IMR-90 (cell line): ENCODE measurements around the gene BCL2. TPM values are rescaled to one million over a fixed set of nuclear protein-coding genes. Genes with fewer than 3 reads are reported as not detected.

Experiments used
- ATAC-seq: fragments of 200-7000 bp; cut with Tn5 transposase; 2 replicates; pipeline ENCODE4 v1.9.1; 2020; ENCODE audit warnings: low read depth, mild to moderate bottlenecking, moderate library complexity
- BruUV-seq: library from RNA; stranded (reverse); fragments of 400-500 nt; replicated peaks from 2 replicates; lab custom pipeline; 2021; lab: Mats Ljungman, UMichigan
- CTCF ChIA-PET: fragments of 300-600 bp; formaldehyde crosslinking; extraction: SDS; loops from one replicate; lab custom pipeline; 2021; ENCODE audit warnings: antibody characterized with exemption; lab: Yijun Ruan, JAX
- POLR2A ChIA-PET: fragments of 300-600 bp; sonication (Branson Sonifier 250); formaldehyde crosslinking; loops from one replicate; lab custom pipeline; 2022; ENCODE audit warnings: antibody characterized with exemption; ENCODE audit not compliant: unreplicated experiment; lab: Charles Lee
- DNase-seq: peaks from one replicate; pipeline ENCODE4 v3.0.0; 2013
- H2AFZ ChIP-seq: replicated peaks from 2 replicates; pipeline ENCODE3; 2013; ENCODE audit warnings: low read length, mild to moderate bottlenecking; ENCODE audit not compliant: poor library complexity
- H2AK5ac ChIP-seq: 2 replicates; pipeline ENCODE4 v1.6.1; 2013; ENCODE audit warnings: low read depth, low read length, inconsistent platforms
- H2AK9ac ChIP-seq: replicated peaks from 2 replicates; pipeline ENCODE3; 2013; ENCODE audit warnings: mild to moderate bottlenecking, low read depth, low read length, moderate library complexity; ENCODE audit not compliant: poor library complexity
- H2BK120ac ChIP-seq: 2 replicates; pipeline ENCODE4 v1.6.1; 2013; ENCODE audit warnings: low read depth, low read length, inconsistent platforms
- H2BK15ac ChIP-seq: 3 replicates; pipeline ENCODE4 v1.6.1; 2013; ENCODE audit warnings: low read depth, low read length, inconsistent platforms
- H2BK20ac ChIP-seq: 2 replicates; pipeline ENCODE4 v1.6.1; 2013; ENCODE audit warnings: low read depth, mild to moderate bottlenecking, inconsistent platforms, low read length, moderate library complexity
- H2BK5ac ChIP-seq: 2 replicates; pipeline ENCODE4 v1.6.1; 2013; ENCODE audit warnings: mild to moderate bottlenecking, low read depth, low read length, inconsistent platforms; ENCODE audit not compliant: poor library complexity, severe bottlenecking
- H3K14ac ChIP-seq: replicated peaks from 2 replicates; pipeline ENCODE4 v1.6.1; 2013; ENCODE audit warnings: low read depth, low read length, inconsistent platforms
- H3K18ac ChIP-seq: 2 replicates; pipeline ENCODE4 v1.6.1; 2013; ENCODE audit warnings: low read depth, low read length, control low read depth
- H3K23ac ChIP-seq: 2 replicates; pipeline ENCODE4 v1.6.1; 2013; ENCODE audit warnings: low read depth, low read length, inconsistent platforms
- H3K27ac ChIP-seq: 2 replicates; pipeline ENCODE4 v1.5.1; 2013; ENCODE audit warnings: mild to moderate bottlenecking, control low read depth, low read length; ENCODE audit not compliant: insufficient read depth
- H3K27me3 ChIP-seq: 2 replicates; pipeline ENCODE4 v1.6.1; 2013; ENCODE audit warnings: low read length; ENCODE audit not compliant: control insufficient read depth, insufficient read depth
- H3K36me3 ChIP-seq: 2 replicates; pipeline ENCODE4 v1.6.1; 2013; ENCODE audit warnings: low read length, mixed read lengths; ENCODE audit not compliant: control insufficient read depth, insufficient read depth
- H3K4ac ChIP-seq: 2 replicates; pipeline ENCODE4 v1.6.1; 2013; ENCODE audit warnings: low read depth, low read length, inconsistent platforms
- H3K4me1 ChIP-seq: 2 replicates; pipeline ENCODE4 v1.6.1; 2013; ENCODE audit warnings: low read length, mixed read lengths; ENCODE audit not compliant: control insufficient read depth, insufficient read depth
- H3K4me2 ChIP-seq: 2 replicates; pipeline ENCODE4 v1.6.1; 2013; ENCODE audit warnings: low read depth, mild to moderate bottlenecking, control low read depth, low read length, moderate library complexity
- H3K4me3 ChIP-seq: 2 replicates; pipeline ENCODE4 v1.5.1; 2013; ENCODE audit warnings: low read depth, mild to moderate bottlenecking, control low read depth, low read length, moderate library complexity; ENCODE audit not compliant: insufficient read depth
- H3K56ac ChIP-seq: 2 replicates; pipeline ENCODE4 v1.6.1; 2013; ENCODE audit warnings: low read length, inconsistent platforms; ENCODE audit not compliant: insufficient read depth; ENCODE audit errors: extremely low read depth
- H3K79me1 ChIP-seq, 2 experiments: 2 replicates each; pipeline ENCODE4 v1.6.1; 2013; ENCODE audit warnings: low read length in 2 of 2, inconsistent platforms in 1 of 2, low read depth in 1 of 2
- H3K9ac ChIP-seq: 2 replicates; pipeline ENCODE4 v1.6.1; 2013; ENCODE audit warnings: low read depth, low read length, control low read depth
- H3K9me1 ChIP-seq: 2 replicates; pipeline ENCODE4 v1.6.1; 2013; ENCODE audit warnings: low read length, inconsistent platforms; ENCODE audit not compliant: insufficient read depth
- H3K9me3 ChIP-seq: 2 replicates; pipeline ENCODE4 v1.6.1; 2013; ENCODE audit warnings: low read length; ENCODE audit not compliant: control insufficient read depth, insufficient read depth
- H4K20me1 ChIP-seq: 2 replicates; pipeline ENCODE4 v1.6.1; 2013; ENCODE audit warnings: low read length, inconsistent platforms; ENCODE audit not compliant: insufficient read depth
- H4K5ac ChIP-seq: 2 replicates; pipeline ENCODE4 v1.6.1; 2013; ENCODE audit warnings: mild to moderate bottlenecking, low read depth, low read length, control low read depth
- H4K8ac ChIP-seq, 2 experiments: 2 replicates each; pipeline ENCODE4 v1.6.1; 2013; ENCODE audit warnings: low read depth in 2 of 2, low read length in 2 of 2, control low read depth in 1 of 2, inconsistent platforms in 1 of 2
- H4K91ac ChIP-seq: 2 replicates; pipeline ENCODE4 v1.6.1; 2013; ENCODE audit warnings: low read depth, low read length, inconsistent platforms; ENCODE audit not compliant: insufficient read depth
- BHLHE40 ChIP-seq: fragments of 150-350 bp; IDR thresholded peaks from 2 replicates; pipeline ENCODE4 v1.6.1; 2016; ENCODE audit warnings: mild to moderate bottlenecking, low read depth, low read length
- CEBPB ChIP-seq: IDR thresholded peaks from 2 replicates; pipeline ENCODE4 v1.6.1; 2012; ENCODE audit warnings: low read depth, low read length, improper control_type of control experiment
- CHD1 ChIP-seq: IDR thresholded peaks from 2 replicates; pipeline ENCODE4 v1.6.1; 2012; ENCODE audit warnings: low read depth, low read length, improper control_type of control experiment
- CTCF ChIP-seq: conservative IDR thresholded peaks from 2 replicates; pipeline ENCODE4 v1.5.1; 2012; ENCODE audit warnings: mild to moderate bottlenecking, low read depth, low read length, improper control_type of control experiment
- ELK1 ChIP-seq: fragments of 150-350 bp; IDR thresholded peaks from 2 replicates; pipeline ENCODE4 v1.6.1; 2016; ENCODE audit warnings: low read depth, mild to moderate bottlenecking, low read length, moderate library complexity, borderline replicate concordance
- FOS ChIP-seq: fragments of 150-350 bp; IDR thresholded peaks from 2 replicates; pipeline ENCODE4 v1.6.1; 2016; ENCODE audit warnings: low read depth, low read length
- MAFK ChIP-seq: IDR thresholded peaks from 2 replicates; pipeline ENCODE4 v1.6.1; 2012; ENCODE audit warnings: low read depth, low read length, improper control_type of control experiment
- MAZ ChIP-seq: IDR thresholded peaks from 2 replicates; pipeline ENCODE4 v1.6.1; 2012; ENCODE audit warnings: low read depth, mild to moderate bottlenecking, low read length, improper control_type of control experiment, moderate library complexity, borderline replicate concordance
- NFE2L2 ChIP-seq: fragments of 150-350 bp; IDR thresholded peaks from 2 replicates; pipeline ENCODE4 v1.6.1; 2016; ENCODE audit warnings: low read depth, mild to moderate bottlenecking, low read length
- POLR2A ChIP-seq: IDR thresholded peaks from 2 replicates; pipeline ENCODE4 v1.6.1; 2012; ENCODE audit warnings: mild to moderate bottlenecking, low read depth, low read length
- RAD21 ChIP-seq: IDR thresholded peaks from 2 replicates; pipeline ENCODE4 v1.6.1; 2012; ENCODE audit warnings: low read length, improper control_type of control experiment
- RCOR1 ChIP-seq: IDR thresholded peaks from 2 replicates; pipeline ENCODE4 v1.6.1; 2012; ENCODE audit warnings: mild to moderate bottlenecking, low read length, improper control_type of control experiment; ENCODE audit not compliant: insufficient replicate concordance
- RFX5 ChIP-seq: IDR thresholded peaks from 2 replicates; pipeline ENCODE4 v1.8.0; 2012; ENCODE audit warnings: low read depth, mild to moderate bottlenecking, low read length, moderate library complexity
- USF2 ChIP-seq: fragments of 150-350 bp; IDR thresholded peaks from 2 replicates; pipeline ENCODE4 v1.6.1; 2017; ENCODE audit warnings: mild to moderate bottlenecking, antibody characterized with exemption, low read length, low read depth
- WGBS, 2 experiments: methylation state at CpG; one replicate each; pipeline versions ENCODE4 v1.1.5 to v1.1.7; 2013; ENCODE audit warnings: missing lambda C conversion rate in 2 of 2; ENCODE audit not compliant: insufficient read length in 1 of 2; ENCODE audit errors: extremely low coverage in 2 of 2; 5-methylcytosine and 5-hydroxymethylcytosine counted together
- dilution Hi-C: fragments of 300-500 bp; cut with HindIII; formaldehyde crosslinking; loops from one replicate; pipeline ENCODE4 v1.14.3; 2018; ENCODE audit warnings: low sequenced_read_pairs; ENCODE audit not compliant: unreplicated experiment
- in situ Hi-C: fragments of 300-500 bp; cut with MboI; formaldehyde crosslinking; loops from 3 replicates; pipeline ENCODE4 v1.14.3; 2019; ENCODE audit warnings: low sequenced_read_pairs, inconsistent platforms, mixed read lengths
- intact Hi-C: fragments of 100-400 bp; cut with micrococcal nuclease; formaldehyde crosslinking; loops from 2 replicates; pipeline ENCODE4 v1.10.0; 2022
- polyA plus RNA-seq, 3 experiments: library from polyadenylated mRNA; depleted of rRNA; stranded (reverse); fragments of >200 nt; gene quantifications; 2 replicates each; pipeline ENCODE4 v1.2.3, GENCODE V29; 2012; ENCODE audit warnings: low replicate concordance in 1 of 3
- total RNA-seq: library from RNA; depleted of rRNA; stranded (reverse); fragments of >200 nt; gene quantifications from 2 replicates; pipeline ENCODE4 v1.2.3, GENCODE V29; 2012

Gene BCL2
- total and polyA plus RNA-seq, 2 of the 4 experiments (the other 2 are of a cell fraction): 0.24 to 0.54 TPM

DNA sequence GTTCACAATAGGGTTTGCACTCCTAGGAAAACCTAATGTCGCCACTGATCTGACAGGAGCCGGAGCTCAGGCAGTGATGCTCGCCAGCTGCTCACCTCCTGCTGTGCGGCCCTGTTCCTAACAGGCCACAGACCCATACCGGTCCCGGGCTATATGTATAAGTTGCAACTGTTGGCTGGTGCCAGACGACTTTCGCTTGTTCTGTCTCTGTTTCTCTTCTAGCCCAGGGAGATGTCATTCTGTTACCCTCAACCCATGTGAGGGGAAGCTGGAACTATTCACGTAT, 170.3 kb downstream of the BCL2 start:
- ATAC-seq (no peak), DNase-seq (no peak)
- Histone ChIP-seq H2BK15ac (no peak overlapping the region), H3K56ac (no peak overlapping the region), H3K27me3 (peaks cover 22% of the 10 kb centered on the region), H2BK5ac (no peak overlapping the region), H3K36me3 (no peaks in the 10 kb centered on the region), H2AK5ac (no peak overlapping the region), H3K27ac (no peak overlapping the region), H3K4me2 (no peak overlapping the region), H3K9me1 (no peaks in the 10 kb centered on the region), H4K5ac (no peak overlapping the region), H3K4me1 (peaks cover 2% of the 10 kb centered on the region; the same call in 1 of the 2 replicates), H2BK120ac (no peak overlapping the region), H4K8ac (no peak overlapping the region), H2AFZ (no peak overlapping the region), H3K79me1 (no peaks in the 10 kb centered on the region), H3K14ac (no peak overlapping the region), H3K18ac (no peak overlapping the region), H3K9ac (no peak overlapping the region), H3K4me3 (no peak overlapping the region), H3K9me3 (no peaks in the 10 kb centered on the region), H3K4ac (no peak overlapping the region), H2BK20ac (no peak overlapping the region), H2AK9ac (peak overlapping the region; percentile 17), H4K20me1 (no peaks in the 10 kb centered on the region; the same call in 1 of the 2 replicates), H3K23ac (no peak overlapping the region), H4K91ac (no peak overlapping the region)
- BruUV-seq: no TSS peak
- intact Hi-C loops (no loop called here), in situ Hi-C loops (no loop called here), dilution Hi-C loops (no loop called here)
- WGBS, 2 experiments: 74% methylated on average over 4 of the region's 9 CpGs; no CpG with 5 or more reads in 1 of the 2 experiments
- ChIA-PET POLR2A (no interaction called here), CTCF (interaction anchor here (1.4 kb wide), 1 partner anchor 37 kb away, joined by 3 read pairs; no protein-coding TSS in a partner anchor)
- TF ChIP-seq NFE2L2: no peak
- TF ChIP-seq CEBPB: no peak
- TF ChIP-seq FOS: no peak
- no peak for TF ChIP-seq BHLHE40
- TF ChIP-seq RFX5: no peak
- TF ChIP-seq MAFK: no peak
- no peak for TF ChIP-seq RAD21
- TF ChIP-seq CTCF: no peak
- no peak for TF ChIP-seq POLR2A
- no peak for TF ChIP-seq RCOR1
- TF ChIP-seq CHD1: no peak
- no peak for TF ChIP-seq USF2
- TF ChIP-seq MAZ: no peak
- TF ChIP-seq ELK1: no peak
